HG03469 (cell line): ENCODE results near the gene TXNDC2.

Experiments
- ATAC-seq: cut with Tn5 transposase; IDR thresholded peaks from one replicate; pipeline ENCODE4 v1.9.1; 2021; ENCODE audit warnings: mild to moderate bottlenecking, moderate library complexity, moderate number of reproducible peaks; ENCODE audit not compliant: unreplicated experiment

TXNDC2 gene

DNA sequence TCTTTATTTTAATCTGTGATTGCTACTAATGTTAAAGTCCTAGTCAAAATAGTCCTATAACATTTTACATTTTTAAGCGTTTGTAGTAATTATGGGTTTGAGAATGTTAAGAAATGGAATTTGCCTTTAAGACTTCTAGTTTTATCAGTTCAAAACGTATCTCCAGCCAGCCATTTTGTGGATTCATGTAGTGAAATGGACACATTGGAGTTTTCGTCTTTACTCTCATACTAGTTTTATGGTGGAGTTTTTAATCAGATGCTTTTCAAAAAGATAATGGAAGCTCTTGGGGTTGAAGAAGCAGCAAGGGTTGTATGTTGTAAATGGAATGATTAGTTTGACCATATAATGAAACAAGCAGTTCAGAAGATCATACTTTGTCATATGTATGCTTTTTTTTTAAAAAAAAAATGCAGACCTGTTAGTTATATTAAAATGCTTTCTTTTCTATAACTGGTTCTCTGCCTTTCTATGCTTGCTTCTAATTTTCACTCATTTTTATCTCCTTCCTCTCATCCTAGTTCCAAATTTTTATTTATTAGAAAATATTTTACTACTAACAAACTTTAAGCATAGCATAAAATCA, 44.6 kb downstream of the TXNDC2 start:
- ATAC-seq, result no peak

DNA sequence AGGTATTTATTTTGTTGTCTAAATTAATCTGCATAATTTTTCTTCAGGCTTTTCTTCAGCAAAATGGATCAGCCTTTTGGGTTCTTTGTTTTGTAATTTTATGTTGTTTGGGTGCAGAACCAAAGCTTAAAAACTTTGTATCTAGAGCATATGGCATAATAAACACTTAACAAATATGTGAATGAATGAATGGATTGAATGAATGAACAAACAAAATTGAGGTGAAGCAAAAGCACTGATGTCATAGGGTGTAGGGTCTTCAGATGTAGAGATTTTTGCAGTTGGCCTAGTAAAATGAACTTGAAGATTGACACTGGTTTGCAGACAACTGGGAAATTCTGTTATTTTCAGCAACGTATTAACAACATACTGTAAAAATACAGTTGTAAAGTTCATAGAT, 45.4 kb downstream of the TXNDC2 start:
- ATAC-seq, result no peak

DNA sequence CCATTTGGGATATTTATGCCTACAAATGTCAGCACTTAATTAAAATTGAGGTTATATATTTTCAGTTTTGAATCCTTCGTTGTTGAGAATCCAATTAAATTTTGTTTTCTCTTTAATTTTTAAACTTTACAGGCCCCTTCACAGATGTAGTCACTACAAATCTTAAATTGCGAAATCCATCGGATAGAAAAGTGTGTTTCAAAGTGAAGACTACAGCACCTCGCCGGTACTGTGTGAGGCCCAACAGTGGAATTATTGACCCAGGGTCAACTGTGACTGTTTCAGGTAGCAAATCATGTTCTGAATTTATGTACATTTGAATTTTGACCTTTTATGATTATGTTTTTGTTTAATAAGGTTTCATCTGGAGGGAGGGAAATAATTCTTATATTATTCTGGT, 45.9 kb downstream of the TXNDC2 start:
- ATAC-seq, result no peak

DNA sequence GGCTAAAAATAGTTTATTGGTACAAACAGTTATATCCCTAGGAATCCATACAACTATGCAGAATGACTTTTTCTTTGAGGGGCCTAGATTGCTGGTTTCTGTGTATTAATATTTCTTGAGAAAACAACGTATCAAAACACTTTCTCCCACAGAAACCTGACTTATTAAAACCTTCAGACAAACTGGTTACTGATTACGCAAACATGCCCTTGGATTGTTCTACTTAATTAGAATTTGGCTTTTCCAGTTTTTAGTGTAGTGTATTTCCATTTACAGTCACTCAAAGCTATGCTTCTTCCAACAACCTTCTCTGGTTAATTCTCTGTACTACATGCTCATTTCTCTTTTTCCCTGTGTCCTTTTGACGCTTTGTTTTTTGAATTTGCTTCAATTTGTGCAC, 48.1 kb downstream of the TXNDC2 start:
- no peak for ATAC-seq

DNA sequence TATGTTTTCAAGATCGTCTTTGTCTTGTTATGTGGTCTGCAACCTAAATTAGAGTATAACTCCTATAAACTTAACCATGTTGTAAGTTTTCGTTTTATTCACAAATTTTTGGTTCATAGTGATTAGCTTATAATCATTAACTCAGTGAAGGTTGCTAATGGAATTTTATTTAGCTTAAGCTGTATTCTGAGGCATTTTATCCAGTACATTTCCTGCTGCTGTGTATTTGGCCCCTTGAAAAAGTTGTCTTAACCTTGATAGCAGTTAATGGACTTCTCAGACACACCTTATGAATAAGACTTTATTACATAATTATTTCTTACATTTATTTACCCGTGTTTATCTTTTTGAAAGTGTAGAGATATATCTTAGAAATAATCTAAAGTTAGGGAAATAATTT, 48.5 kb downstream of the TXNDC2 start:
- no peak for ATAC-seq
